ENCODE results near the gene INHBB. TPM values are rescaled to one million over a fixed set of nuclear protein-coding genes. Genes with fewer than 3 reads are reported as not detected.

Gene INHBB
- total RNA-seq, 1 experiment from 2014 or later: 223 TPM

GRCh38 chr2:120382541-120383144, 36.7 kb downstream of the INHBB start:
- ChIA-PET CTCF (no interaction called here), POLR2A (ENCODE audit: unreplicated experiment) (no interaction called here)
- Histone ChIP-seq H3K9ac (ENCODE audit: low read length) (no peak overlapping the region), H3K27me3 (ENCODE audit: low read length) (no peaks in the 10 kb centered on the region), H4K20me1 (ENCODE audit: low read length) (no peaks in the 10 kb centered on the region), H3K9me2 (replicated peaks; ENCODE audit: low read length) (no peaks in the 10 kb centered on the region), H3F3A (ENCODE audit: low read length, unreplicated experiment) (no peaks in the 10 kb centered on the region), H3K36me3 (ENCODE audit: low read depth, low read length) (no peaks in the 10 kb centered on the region), H3K9me3 (ENCODE audit: low read length) (no peaks in the 10 kb centered on the region), H2AFZ (ENCODE audit: low read length) (no peak overlapping the region), H3K4me3 (ENCODE audit: low read length) (no peak overlapping the region), H3K4me2 (ENCODE audit: low read length) (no peak overlapping the region), H3K79me2 (ENCODE audit: low read length) (no peaks in the 10 kb centered on the region), H3K4me1 (ENCODE audit: insufficient read depth, low read length) (no peaks in the 10 kb centered on the region), H3K27ac (ENCODE audit: low read length) (no peak overlapping the region)
- intact Hi-C loops (cut with micrococcal nuclease): no loop called here
- TF ChIP-seq EZH2phosphoT487 (IDR thresholded peaks at IDR 0.05; ENCODE audit: borderline replicate concordance, low read length): no peak
- TF ChIP-seq EZH2 (IDR thresholded peaks at IDR 0.05; ENCODE audit: low read length, unreplicated experiment): no peak
- TF ChIP-seq CTCF (conservative IDR thresholded peaks at IDR 0.05; ENCODE audit: low read depth, low read length): no peak
- DNase-seq: no peak
- no TSS peak for BruUV-seq (replicated peaks)
- no peak for ATAC-seq

- Histone ChIP-seq H3K79me2 (ENCODE audit: low read length) (no peaks in the 10 kb centered on the region), H3K9me2 (replicated peaks; ENCODE audit: low read length) (no peaks in the 10 kb centered on the region), H3K4me3 (ENCODE audit: low read length) (no peak overlapping the region), H2AFZ (ENCODE audit: low read length) (no peak overlapping the region), H3F3A (ENCODE audit: low read length, unreplicated experiment) (no peaks in the 10 kb centered on the region), H3K4me2 (ENCODE audit: low read length) (no peak overlapping the region), H3K4me1 (ENCODE audit: insufficient read depth, low read length) (no peaks in the 10 kb centered on the region), H3K9ac (ENCODE audit: low read length) (no peak overlapping the region), H3K27me3 (ENCODE audit: low read length) (no peaks in the 10 kb centered on the region), H3K36me3 (ENCODE audit: low read depth, low read length) (no peaks in the 10 kb centered on the region), H4K20me1 (ENCODE audit: low read length) (no peaks in the 10 kb centered on the region), H3K9me3 (ENCODE audit: low read length) (no peaks in the 10 kb centered on the region), H3K27ac (ENCODE audit: low read length) (no peak overlapping the region)
- ChIA-PET CTCF (no interaction called here), POLR2A (ENCODE audit: unreplicated experiment) (no interaction called here)
- BruUV-seq (replicated peaks): no TSS peak
- DNase-seq (no peak), ATAC-seq (no peak)
- no peak for TF ChIP-seq EZH2phosphoT487 (IDR thresholded peaks at IDR 0.05; ENCODE audit: borderline replicate concordance, low read length)
- no peak for TF ChIP-seq EZH2 (IDR thresholded peaks at IDR 0.05; ENCODE audit: low read length, unreplicated experiment)
- TF ChIP-seq CTCF (conservative IDR thresholded peaks at IDR 0.05; ENCODE audit: low read depth, low read length): no peak
- intact Hi-C loops (cut with micrococcal nuclease): no loop called here
Measured at GRCh38 chr2:120383191-120383590, 37.3 kb downstream of the INHBB start.

GRCh38 chr2:120383631-120384340, 37.9 kb downstream of the INHBB start:
- Histone ChIP-seq H3K27ac (ENCODE audit: low read length) (no peak overlapping the region), H3F3A (ENCODE audit: low read length, unreplicated experiment) (no peaks in the 10 kb centered on the region), H3K9me3 (ENCODE audit: low read length) (no peaks in the 10 kb centered on the region), H3K36me3 (ENCODE audit: low read depth, low read length) (no peaks in the 10 kb centered on the region), H3K4me3 (ENCODE audit: low read length) (no peak overlapping the region), H3K27me3 (ENCODE audit: low read length) (no peaks in the 10 kb centered on the region), H3K9ac (ENCODE audit: low read length) (no peak overlapping the region), H3K9me2 (replicated peaks; ENCODE audit: low read length) (no peaks in the 10 kb centered on the region), H3K4me2 (ENCODE audit: low read length) (no peak overlapping the region), H4K20me1 (ENCODE audit: low read length) (no peaks in the 10 kb centered on the region), H3K79me2 (ENCODE audit: low read length) (no peaks in the 10 kb centered on the region), H3K4me1 (ENCODE audit: insufficient read depth, low read length) (no peaks in the 10 kb centered on the region), H2AFZ (ENCODE audit: low read length) (no peak overlapping the region)
- no peak for DNase-seq
- ChIA-PET CTCF (no interaction called here), POLR2A (ENCODE audit: unreplicated experiment) (no interaction called here)
- intact Hi-C loops (cut with micrococcal nuclease): no loop called here
- ATAC-seq: no peak
- TF ChIP-seq EZH2 (IDR thresholded peaks at IDR 0.05; ENCODE audit: low read length, unreplicated experiment) (no peak), CTCF (conservative IDR thresholded peaks at IDR 0.05; ENCODE audit: low read depth, low read length) (no peak), EZH2phosphoT487 (IDR thresholded peaks at IDR 0.05; ENCODE audit: borderline replicate concordance, low read length) (no peak)
- BruUV-seq (replicated peaks): no TSS peak
